Measurements from ENCODE around the gene IFNLR1. TPM values are rescaled to one million over a fixed set of nuclear protein-coding genes. Genes with fewer than 3 reads are reported as not detected.

The IFNLR1 gene
- total and polyA plus RNA-seq, 2 donors (not counting 1 experiment from before 2014, with no cell fraction given), result under 0.01 to 0.02 TPM

GRCh38 chr1:24206516-24207394 lies 19.7 kb upstream of the IFNLR1 start:
- Histone ChIP-seq H3K36me3 (ENCODE audit: control insufficient read depth, insufficient read depth, low read length) (no peaks in the 10 kb centered on the region), H3K4me1 (ENCODE audit: control insufficient read depth, extremely low read depth, insufficient read depth, low read length) (no peaks in the 10 kb centered on the region), H3K9me3 (ENCODE audit: control insufficient read depth, insufficient read depth, low read depth, low read length) (no peaks in the 10 kb centered on the region), H2AFZ (ENCODE audit: low read length) (no peak overlapping the region), H3K9ac (ENCODE audit: insufficient read depth, low read length) (no peak overlapping the region), H3K4me3 (replicated peaks in 1 of 4; ENCODE audit: control extremely low read depth in 1 of 4, insufficient read depth in 1 of 4, low read depth in 3 of 4, low read length in 4 of 4) (no peak overlapping the region), H3K27me3 (ENCODE audit: control insufficient read depth, insufficient read depth, low read length) (no peaks in the 10 kb centered on the region), H3K27ac (ENCODE audit: insufficient read depth, low read length) (no peak overlapping the region), H3K4me2 (ENCODE audit: extremely low read depth, insufficient read depth, low read length) (no peak overlapping the region), H3K79me2 (ENCODE audit: control insufficient read depth, insufficient read depth, low read length) (no peaks in the 10 kb centered on the region), H4K20me1 (ENCODE audit: control insufficient read depth, extremely low read depth, insufficient read depth, low read length) (no peaks in the 10 kb centered on the region)
- no peak for TF ChIP-seq CTCF (conservative IDR thresholded peaks at IDR 0.05 in 1 of 2, IDR thresholded peaks at IDR 0.05 in 1 of 2; ENCODE audit: low read depth in 1 of 2, low read length in 2 of 2)
- TF ChIP-seq EZH2 (IDR thresholded peaks at IDR 0.05; ENCODE audit: low read length, missing control alignments), result no peak
- no peak for DNase-seq (ENCODE audit: low read depth in 2 of 2)

GRCh38 chr1:24206083-24206464 lies 19.0 kb upstream of the IFNLR1 start:
- Histone ChIP-seq H3K27me3 (ENCODE audit: control insufficient read depth, insufficient read depth, low read length) (no peaks in the 10 kb centered on the region), H3K4me2 (ENCODE audit: extremely low read depth, insufficient read depth, low read length) (no peak overlapping the region), H3K79me2 (ENCODE audit: control insufficient read depth, insufficient read depth, low read length) (no peaks in the 10 kb centered on the region), H3K9me3 (ENCODE audit: control insufficient read depth, insufficient read depth, low read depth, low read length) (no peaks in the 10 kb centered on the region), H3K36me3 (ENCODE audit: control insufficient read depth, insufficient read depth, low read length) (no peaks in the 10 kb centered on the region), H3K4me3 (replicated peaks in 1 of 4; ENCODE audit: control extremely low read depth in 1 of 4, insufficient read depth in 1 of 4, low read depth in 3 of 4, low read length in 4 of 4) (no peak overlapping the region), H3K9ac (ENCODE audit: insufficient read depth, low read length) (no peak overlapping the region), H2AFZ (ENCODE audit: low read length) (no peak overlapping the region), H3K4me1 (ENCODE audit: control insufficient read depth, extremely low read depth, insufficient read depth, low read length) (no peaks in the 10 kb centered on the region), H4K20me1 (ENCODE audit: control insufficient read depth, extremely low read depth, insufficient read depth, low read length) (no peaks in the 10 kb centered on the region), H3K27ac (ENCODE audit: insufficient read depth, low read length) (no peak overlapping the region)
- TF ChIP-seq EZH2 (IDR thresholded peaks at IDR 0.05; ENCODE audit: low read length, missing control alignments) (no peak), CTCF (conservative IDR thresholded peaks at IDR 0.05 in 1 of 2, IDR thresholded peaks at IDR 0.05 in 1 of 2; ENCODE audit: low read depth in 1 of 2, low read length in 2 of 2) (no peak)
- DNase-seq (ENCODE audit: low read depth in 2 of 2), result no peak

- no peak for DNase-seq (ENCODE audit: low read depth in 2 of 2)
- Histone ChIP-seq H3K9me3 (ENCODE audit: control insufficient read depth, insufficient read depth, low read depth, low read length) (no peaks in the 10 kb centered on the region), H3K27me3 (ENCODE audit: control insufficient read depth, insufficient read depth, low read length) (no peaks in the 10 kb centered on the region), H2AFZ (ENCODE audit: low read length) (no peak overlapping the region), H3K4me2 (ENCODE audit: extremely low read depth, insufficient read depth, low read length) (no peak overlapping the region), H3K27ac (ENCODE audit: insufficient read depth, low read length) (no peak overlapping the region), H4K20me1 (ENCODE audit: control insufficient read depth, extremely low read depth, insufficient read depth, low read length) (no peaks in the 10 kb centered on the region), H3K79me2 (ENCODE audit: control insufficient read depth, insufficient read depth, low read length) (no peaks in the 10 kb centered on the region), H3K9ac (ENCODE audit: insufficient read depth, low read length) (no peak overlapping the region), H3K4me3 (replicated peaks in 1 of 4; ENCODE audit: control extremely low read depth in 1 of 4, insufficient read depth in 1 of 4, low read depth in 3 of 4, low read length in 4 of 4) (no peak overlapping the region), H3K4me1 (ENCODE audit: control insufficient read depth, extremely low read depth, insufficient read depth, low read length) (no peaks in the 10 kb centered on the region), H3K36me3 (ENCODE audit: control insufficient read depth, insufficient read depth, low read length) (no peaks in the 10 kb centered on the region)
- TF ChIP-seq EZH2 (IDR thresholded peaks at IDR 0.05; ENCODE audit: low read length, missing control alignments), result no peak
- no peak for TF ChIP-seq CTCF (conservative IDR thresholded peaks at IDR 0.05 in 1 of 2, IDR thresholded peaks at IDR 0.05 in 1 of 2; ENCODE audit: low read depth in 1 of 2, low read length in 2 of 2)
Measured at GRCh38 chr1:24205345-24206082, 18.4 kb upstream of the IFNLR1 start.

All from fibroblast of lung (primary cell).